ENCODE measurements around the gene MOCS1.

MOCS1 gene

GRCh38 chr6:39904946-39905639, 29.2 kb downstream of the MOCS1 start:
- DNase-seq (ENCODE audit: low spot score) (no peak), FAIRE-seq (no peak)

GRCh38 chr6:39903656-39904055, 30.6 kb downstream of the MOCS1 start:
- DNase-seq (ENCODE audit: low spot score) (no peak), FAIRE-seq (no peak)

GRCh38 chr6:39902786-39903465, 31.3 kb downstream of the MOCS1 start:
- no peak for DNase-seq (ENCODE audit: low spot score)
- FAIRE-seq = no peak

GRCh38 chr6:39902136-39902535, 32.1 kb downstream of the MOCS1 start:
- FAIRE-seq (no peak), DNase-seq (ENCODE audit: low spot score) (no peak)

- FAIRE-seq (no peak), DNase-seq (ENCODE audit: low spot score) (no peak)
Observed at GRCh38 chr6:39901670-39902069, 32.6 kb downstream of the MOCS1 start.

- no peak for FAIRE-seq
Observed at GRCh38 chr6:39901116-39901655, 33.1 kb downstream of the MOCS1 start.

GRCh38 chr6:39899554-39900295, 34.5 kb downstream of the MOCS1 start:
- no peak for DNase-seq (ENCODE audit: low spot score)
- FAIRE-seq = no peak

More at GRCh38 chr6:39901116-39901655, 33.1 kb downstream of the MOCS1 start:
- no peak for DNase-seq (ENCODE audit: low spot score)

- DNase-seq (ENCODE audit: low spot score) (no peak), FAIRE-seq (no peak)
Observed at GRCh38 chr6:39898625-39899024, 35.6 kb downstream of the MOCS1 start.

- DNase-seq (ENCODE audit: low spot score) (no peak), FAIRE-seq (no peak)
Observed at GRCh38 chr6:39897698-39898097, 36.6 kb downstream of the MOCS1 start.

GRCh38 chr6:39896701-39897100, 37.6 kb downstream of the MOCS1 start:
- DNase-seq (ENCODE audit: low spot score) (no peak), FAIRE-seq (no peak)

GRCh38 chr6:39893286-39893685, 41.0 kb downstream of the MOCS1 start:
- FAIRE-seq = no peak
- DNase-seq (ENCODE audit: low spot score) = no peak

- DNase-seq (ENCODE audit: low spot score) = peak; percentile 62
- no peak for FAIRE-seq
Observed at GRCh38 chr6:39892490-39893129, 41.7 kb downstream of the MOCS1 start.

GRCh38 chr6:39891976-39892375, 42.3 kb downstream of the MOCS1 start:
- FAIRE-seq (no peak), DNase-seq (ENCODE audit: low spot score) (no peak)

- DNase-seq (ENCODE audit: low spot score) (no peak), FAIRE-seq (no peak)
Observed at GRCh38 chr6:39891353-39891752, 42.9 kb downstream of the MOCS1 start.

GRCh38 chr6:39889229-39889628, 45.0 kb downstream of the MOCS1 start:
- FAIRE-seq = no peak

GRCh38 chr6:39887692-39888450, 46.4 kb downstream of the MOCS1 start:
- FAIRE-seq (peak; percentile 86), DNase-seq (ENCODE audit: low spot score) (peak; percentile 90)

More at GRCh38 chr6:39889229-39889628, 45.0 kb downstream of the MOCS1 start:
- no peak for DNase-seq (ENCODE audit: low spot score)

- FAIRE-seq (no peak), DNase-seq (ENCODE audit: low spot score) (no peak)
Observed at GRCh38 chr6:39886871-39887270, 47.4 kb downstream of the MOCS1 start.

GRCh38 chr6:39885691-39886090, 48.6 kb downstream of the MOCS1 start:
- no peak for DNase-seq (ENCODE audit: low spot score)

GRCh38 chr6:39884696-39885095, 49.6 kb downstream of the MOCS1 start:
- DNase-seq (ENCODE audit: low spot score) (peak; percentile 37), FAIRE-seq (no peak)

More at GRCh38 chr6:39885691-39886090, 48.6 kb downstream of the MOCS1 start:
- FAIRE-seq = no peak

- DNase-seq (ENCODE audit: low spot score) (peak; percentile 76), FAIRE-seq (peak; percentile 78)
Observed at GRCh38 chr6:39882531-39882899, 51.7 kb downstream of the MOCS1 start.
